ENCODE results near the gene CDKN2C.

CDKN2C gene

GRCh38 chr1:50993645-50994044 lies 23.6 kb downstream of the CDKN2C start:
- no peak for DNase-seq (ENCODE audit: low read depth in 1 of 2, low spot score in 1 of 2)

DNA sequence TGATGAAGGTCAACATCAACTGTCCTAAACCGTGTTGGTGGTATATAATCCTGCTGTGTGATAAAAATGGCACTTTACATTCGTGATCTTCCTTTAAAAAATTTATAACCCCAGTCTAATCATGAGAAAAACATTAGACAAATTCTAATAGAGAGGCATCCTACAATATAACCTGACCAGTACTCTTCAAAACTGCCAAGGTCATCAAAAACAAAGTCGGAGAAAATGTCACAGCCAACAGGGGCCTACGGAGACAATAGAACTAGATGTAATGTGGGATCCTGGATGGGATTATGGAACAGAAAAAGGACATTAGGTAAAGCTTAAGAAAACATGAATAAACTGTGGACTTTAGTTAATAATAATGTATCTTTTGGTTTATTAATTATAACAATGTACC lies 25.0 kb downstream of the CDKN2C start:
- Histone ChIP-seq H3K27me3 (ENCODE audit: insufficient read depth, poor library complexity, severe bottlenecking) (no peaks in the 10 kb centered on the region), H3K27ac (replicated peaks) (no peak overlapping the region), H3K4me3 (replicated peaks; ENCODE audit: insufficient read depth, low read length) (no peak overlapping the region)
- no peak for DNase-seq (ENCODE audit: low read depth in 1 of 2, low spot score in 1 of 2)
- TF ChIP-seq SPI1 (IDR thresholded peaks at IDR 0.05; ENCODE audit: borderline replicate concordance, low read depth) (no peak), POLR2AphosphoS5 (IDR thresholded peaks at IDR 0.05; ENCODE audit: low read depth) (no peak), REST (IDR thresholded peaks at IDR 0.05; ENCODE audit: insufficient replicate concordance, low read depth) (no peak), GABPA (IDR thresholded peaks at IDR 0.05; ENCODE audit: low read depth) (no peak)
- TF ChIP-seq, protein P1, sequence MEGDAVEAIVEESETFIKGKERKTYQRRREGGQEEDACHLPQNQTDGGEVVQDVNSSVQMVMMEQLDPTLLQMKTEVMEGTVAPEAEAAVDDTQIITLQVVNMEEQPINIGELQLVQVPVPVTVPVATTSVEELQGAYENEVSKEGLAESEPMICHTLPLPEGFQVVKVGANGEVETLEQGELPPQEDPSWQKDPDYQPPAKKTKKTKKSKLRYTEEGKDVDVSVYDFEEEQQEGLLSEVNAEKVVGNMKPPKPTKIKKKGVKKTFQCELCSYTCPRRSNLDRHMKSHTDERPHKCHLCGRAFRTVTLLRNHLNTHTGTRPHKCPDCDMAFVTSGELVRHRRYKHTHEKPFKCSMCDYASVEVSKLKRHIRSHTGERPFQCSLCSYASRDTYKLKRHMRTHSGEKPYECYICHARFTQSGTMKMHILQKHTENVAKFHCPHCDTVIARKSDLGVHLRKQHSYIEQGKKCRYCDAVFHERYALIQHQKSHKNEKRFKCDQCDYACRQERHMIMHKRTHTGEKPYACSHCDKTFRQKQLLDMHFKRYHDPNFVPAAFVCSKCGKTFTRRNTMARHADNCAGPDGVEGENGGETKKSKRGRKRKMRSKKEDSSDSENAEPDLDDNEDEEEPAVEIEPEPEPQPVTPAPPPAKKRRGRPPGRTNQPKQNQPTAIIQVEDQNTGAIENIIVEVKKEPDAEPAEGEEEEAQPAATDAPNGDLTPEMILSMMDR (IDR thresholded peaks at IDR 0.05; ENCODE audit: insufficient read depth, low read length) = no peak

More at GRCh38 chr1:50993645-50994044, 23.6 kb downstream of the CDKN2C start:
- H3K4me3 ChIP-seq (replicated peaks; ENCODE audit: insufficient read depth, low read length) = no peak overlapping the region
- no peak overlapping the region for H3K27ac ChIP-seq (replicated peaks)
- H3K27me3 ChIP-seq (ENCODE audit: insufficient read depth, poor library complexity, severe bottlenecking) = no peaks in the 10 kb centered on the region
- TF ChIP-seq POLR2AphosphoS5 (IDR thresholded peaks at IDR 0.05; ENCODE audit: low read depth) (no peak), SPI1 (IDR thresholded peaks at IDR 0.05; ENCODE audit: borderline replicate concordance, low read depth) (no peak), REST (IDR thresholded peaks at IDR 0.05; ENCODE audit: insufficient replicate concordance, low read depth) (no peak), GABPA (IDR thresholded peaks at IDR 0.05; ENCODE audit: low read depth) (no peak)
- TF ChIP-seq, protein P1 (IDR thresholded peaks at IDR 0.05; ENCODE audit: insufficient read depth, low read length) = no peak

GRCh38 chr1:50995651-50996050 lies 25.6 kb downstream of the CDKN2C start:
- H3K27me3 ChIP-seq (ENCODE audit: insufficient read depth, poor library complexity, severe bottlenecking) = no peaks in the 10 kb centered on the region
- no peak for TF ChIP-seq POLR2AphosphoS5 (IDR thresholded peaks at IDR 0.05; ENCODE audit: low read depth)
- no peak for TF ChIP-seq REST (IDR thresholded peaks at IDR 0.05; ENCODE audit: insufficient replicate concordance, low read depth)
- no peak for TF ChIP-seq SPI1 (IDR thresholded peaks at IDR 0.05; ENCODE audit: borderline replicate concordance, low read depth)
- TF ChIP-seq GABPA (IDR thresholded peaks at IDR 0.05; ENCODE audit: low read depth) = no peak
- TF ChIP-seq, protein P1 (IDR thresholded peaks at IDR 0.05; ENCODE audit: insufficient read depth, low read length) = no peak
- no peak for DNase-seq (ENCODE audit: low read depth in 1 of 2, low spot score in 1 of 2)
- H3K4me3 ChIP-seq (replicated peaks; ENCODE audit: insufficient read depth, low read length) = no peak overlapping the region
- no peak overlapping the region for H3K27ac ChIP-seq (replicated peaks)
